Fibroblast of the conjunctiva (primary cell): Measurements from ENCODE around the gene OLFM4.
"Not testable (repeated sequence)": the region's sequence is repeated elsewhere in the genome, so short reads cannot be mapped to it uniquely, and the experiment has no call there.

Source experiments
- DNase-seq: peaks from one replicate; pipeline ENCODE4 v3.0.0-alpha.2; 2010; ENCODE audit warnings: low read depth

Gene OLFM4, protein sequence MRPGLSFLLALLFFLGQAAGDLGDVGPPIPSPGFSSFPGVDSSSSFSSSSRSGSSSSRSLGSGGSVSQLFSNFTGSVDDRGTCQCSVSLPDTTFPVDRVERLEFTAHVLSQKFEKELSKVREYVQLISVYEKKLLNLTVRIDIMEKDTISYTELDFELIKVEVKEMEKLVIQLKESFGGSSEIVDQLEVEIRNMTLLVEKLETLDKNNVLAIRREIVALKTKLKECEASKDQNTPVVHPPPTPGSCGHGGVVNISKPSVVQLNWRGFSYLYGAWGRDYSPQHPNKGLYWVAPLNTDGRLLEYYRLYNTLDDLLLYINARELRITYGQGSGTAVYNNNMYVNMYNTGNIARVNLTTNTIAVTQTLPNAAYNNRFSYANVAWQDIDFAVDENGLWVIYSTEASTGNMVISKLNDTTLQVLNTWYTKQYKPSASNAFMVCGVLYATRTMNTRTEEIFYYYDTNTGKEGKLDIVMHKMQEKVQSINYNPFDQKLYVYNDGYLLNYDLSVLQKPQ

DNA sequence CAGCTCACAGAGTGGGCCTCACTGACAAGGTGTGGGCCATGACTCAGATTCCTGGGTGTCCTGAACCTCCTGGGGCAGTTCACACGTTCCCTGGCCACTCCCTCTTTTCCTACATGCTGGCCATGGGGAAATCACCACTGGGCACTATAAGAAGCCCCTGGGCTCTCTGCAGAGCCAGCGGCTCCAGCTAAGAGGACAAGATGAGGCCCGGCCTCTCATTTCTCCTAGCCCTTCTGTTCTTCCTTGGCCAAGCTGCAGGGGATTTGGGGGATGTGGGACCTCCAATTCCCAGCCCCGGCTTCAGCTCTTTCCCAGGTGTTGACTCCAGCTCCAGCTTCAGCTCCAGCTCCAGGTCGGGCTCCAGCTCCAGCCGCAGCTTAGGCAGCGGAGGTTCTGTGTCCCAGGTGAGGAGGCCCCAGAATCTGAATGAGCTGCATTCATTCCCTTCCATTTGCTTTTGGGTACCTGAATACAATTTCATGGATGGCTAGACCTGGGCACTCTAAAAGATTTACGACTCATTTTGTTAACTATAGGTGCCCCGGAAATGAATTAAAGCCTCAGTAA, at the start of gene OLFM4:
Gene OLFM4 (plus strand): TSS at position 177 of the 567 bp plus-strand sequence. CDS start 24 bp downstream, at position 201.
- no peak for DNase-seq

DNA sequence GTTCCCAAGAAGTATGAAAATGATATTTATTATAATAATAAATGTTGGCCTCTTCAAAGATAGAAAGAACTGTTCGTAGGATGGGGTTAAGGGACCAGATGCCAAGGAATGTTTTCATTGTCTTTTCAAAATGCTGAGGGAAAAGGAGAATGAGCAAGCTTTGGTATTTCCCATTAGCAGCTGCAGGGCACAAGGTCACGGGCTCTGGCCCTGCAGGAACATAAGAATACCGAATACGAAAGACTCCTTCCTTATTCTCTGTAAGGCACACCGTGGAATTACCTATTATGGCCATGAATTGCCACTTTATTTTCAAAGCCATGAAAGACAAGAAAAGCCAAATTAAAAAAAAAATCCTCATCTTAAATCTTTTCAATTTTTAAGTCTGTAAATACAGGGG, 49.6 kb upstream of the OLFM4 start:
- DNase-seq: no peak

- DNase-seq: no peak
Measured at GRCh38 chr13:52980695-52981094, 47.9 kb upstream of the OLFM4 start.

GRCh38 chr13:52983836-52984235, 44.8 kb upstream of the OLFM4 start:
- DNase-seq: no peak

GRCh38 chr13:52984881-52985363, 43.7 kb upstream of the OLFM4 start:
- DNase-seq: no peak

DNA sequence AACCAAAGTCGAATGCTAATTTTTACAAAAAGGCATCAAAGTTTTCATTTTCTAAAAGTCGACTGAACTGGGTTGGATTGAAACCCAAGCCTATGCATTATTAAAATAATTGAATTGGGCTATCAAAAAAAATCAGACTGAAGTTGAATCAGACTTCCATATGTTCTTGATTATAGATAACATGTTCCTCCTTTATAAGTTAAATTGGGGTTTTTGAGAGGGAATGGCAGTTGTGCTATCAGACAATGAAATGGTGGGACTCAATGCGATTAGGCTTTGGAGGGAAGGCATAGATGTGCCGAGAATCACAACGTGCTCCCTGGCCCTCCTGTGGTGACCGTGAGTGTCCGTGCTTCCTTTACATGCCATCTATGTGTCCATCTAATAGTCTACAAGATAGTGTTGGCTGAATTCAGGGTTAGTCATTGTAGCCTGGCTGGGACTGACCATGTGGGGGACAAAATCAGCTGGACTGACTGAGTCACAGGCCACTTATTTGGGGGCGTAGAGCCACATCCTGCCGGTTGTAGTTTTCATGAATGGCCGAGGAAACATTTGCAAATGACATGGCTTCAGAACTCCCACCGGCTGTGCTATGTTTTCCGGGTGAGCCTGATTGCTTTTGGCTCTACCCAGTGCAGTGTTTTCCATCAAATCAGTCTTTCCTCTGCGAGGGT, 37.1 kb upstream of the OLFM4 start:
- no peak for DNase-seq

DNA sequence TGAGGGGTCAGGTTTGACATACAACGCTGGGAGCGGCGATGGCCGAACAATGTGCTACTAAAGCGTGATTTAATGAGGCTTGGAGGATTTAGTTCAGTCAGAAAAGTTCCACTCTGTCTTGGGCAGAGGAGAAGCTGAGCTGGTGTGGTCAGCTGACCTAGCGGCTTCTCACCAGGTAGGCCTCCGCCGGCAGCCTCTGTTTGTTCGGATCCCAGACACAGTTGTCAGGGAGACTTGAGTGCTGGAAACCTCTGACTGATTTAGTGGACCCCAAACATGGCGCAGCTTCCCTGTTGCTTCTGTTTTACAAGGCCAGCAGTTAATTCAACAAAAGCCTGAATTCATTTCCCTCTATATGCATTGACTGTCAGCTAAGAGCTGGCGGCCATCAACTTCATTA, 36.5 kb upstream of the OLFM4 start:
- no peak for DNase-seq

DNA sequence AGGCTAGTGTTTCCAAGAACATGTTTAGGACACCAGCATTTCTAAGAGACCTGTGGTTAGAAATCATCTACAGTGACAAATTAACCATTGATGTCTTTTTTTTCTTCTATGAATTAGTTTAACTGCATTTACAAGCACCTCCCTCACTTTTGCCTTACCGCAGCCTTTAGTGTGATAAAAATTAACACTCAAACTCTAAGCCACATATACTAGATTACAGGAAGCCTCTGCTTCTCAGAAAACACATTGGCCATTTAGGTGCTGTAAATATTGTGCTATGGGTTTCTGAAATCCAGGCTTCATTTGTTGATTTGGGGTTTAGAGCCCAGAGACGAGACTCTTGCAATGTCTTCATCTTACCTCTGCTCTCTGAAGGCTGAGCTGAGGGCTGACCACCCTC, 34.6 kb upstream of the OLFM4 start:
- no peak for DNase-seq

GRCh38 chr13:52994865-52995264, 33.7 kb upstream of the OLFM4 start:
- no peak for DNase-seq

DNA sequence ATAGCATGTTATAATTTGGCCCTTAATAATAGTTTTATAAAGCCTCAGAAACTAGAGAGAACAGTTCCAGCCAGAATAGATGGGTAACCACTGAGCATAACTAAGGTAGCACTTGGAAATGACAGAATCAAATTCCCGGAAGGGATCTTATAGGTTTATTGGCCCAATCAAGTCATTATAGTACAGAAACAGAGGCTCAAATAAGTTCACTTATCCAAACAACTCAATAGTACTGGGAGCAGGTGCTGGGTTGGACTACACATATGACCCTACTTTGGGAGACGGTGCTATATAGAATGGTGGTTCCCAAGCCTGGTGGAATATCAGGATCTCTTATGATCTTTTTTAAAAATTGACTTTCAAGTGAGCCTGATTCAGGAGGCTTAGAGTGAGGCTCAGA, 32.7 kb upstream of the OLFM4 start:
- no peak for DNase-seq

DNA sequence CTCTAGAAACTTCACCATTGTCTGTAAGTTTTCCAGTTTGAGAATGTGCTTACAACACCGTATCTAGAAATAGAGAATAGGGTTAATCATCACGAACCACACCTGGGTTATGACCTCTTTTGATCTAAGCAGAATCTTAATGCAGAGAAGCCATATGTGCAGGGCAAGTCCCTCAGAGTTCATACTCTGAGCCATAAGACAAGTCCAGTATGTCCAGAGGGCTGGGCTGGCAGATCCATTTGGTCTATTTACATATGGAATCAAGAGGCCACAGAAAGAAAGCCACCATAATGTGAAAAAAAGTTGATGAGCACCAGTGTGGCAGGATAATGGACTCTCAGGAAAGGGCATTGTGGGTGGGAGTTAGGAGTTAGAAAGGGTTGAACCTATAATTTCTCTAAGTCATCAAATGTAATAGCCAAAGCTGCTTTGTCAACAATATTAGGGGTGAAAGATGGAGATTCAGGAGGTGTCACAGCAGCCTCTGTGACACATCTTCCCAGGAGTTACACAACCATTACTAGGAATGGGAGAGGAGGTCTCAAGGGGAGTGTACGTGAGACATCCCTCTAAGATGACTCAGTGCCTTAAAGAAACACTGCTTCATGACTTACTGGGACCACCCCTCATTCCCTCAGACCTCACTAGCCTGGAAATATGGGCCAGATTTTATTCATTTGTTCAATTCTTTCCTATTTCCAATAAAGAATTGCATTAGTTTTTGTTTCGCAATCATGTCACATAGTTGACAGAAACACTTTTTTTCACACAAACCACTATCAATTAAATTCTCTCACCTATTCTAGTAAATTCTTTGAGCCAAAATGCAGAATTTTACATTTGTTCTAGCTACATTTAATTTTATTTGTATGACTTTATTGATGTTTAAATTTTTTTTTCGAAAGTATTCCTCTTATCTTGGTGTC, 30.4 kb upstream of the OLFM4 start:
- DNase-seq: no peak

GRCh38 chr13:52999093-52999696, 29.4 kb upstream of the OLFM4 start:
- DNase-seq: no peak

DNA sequence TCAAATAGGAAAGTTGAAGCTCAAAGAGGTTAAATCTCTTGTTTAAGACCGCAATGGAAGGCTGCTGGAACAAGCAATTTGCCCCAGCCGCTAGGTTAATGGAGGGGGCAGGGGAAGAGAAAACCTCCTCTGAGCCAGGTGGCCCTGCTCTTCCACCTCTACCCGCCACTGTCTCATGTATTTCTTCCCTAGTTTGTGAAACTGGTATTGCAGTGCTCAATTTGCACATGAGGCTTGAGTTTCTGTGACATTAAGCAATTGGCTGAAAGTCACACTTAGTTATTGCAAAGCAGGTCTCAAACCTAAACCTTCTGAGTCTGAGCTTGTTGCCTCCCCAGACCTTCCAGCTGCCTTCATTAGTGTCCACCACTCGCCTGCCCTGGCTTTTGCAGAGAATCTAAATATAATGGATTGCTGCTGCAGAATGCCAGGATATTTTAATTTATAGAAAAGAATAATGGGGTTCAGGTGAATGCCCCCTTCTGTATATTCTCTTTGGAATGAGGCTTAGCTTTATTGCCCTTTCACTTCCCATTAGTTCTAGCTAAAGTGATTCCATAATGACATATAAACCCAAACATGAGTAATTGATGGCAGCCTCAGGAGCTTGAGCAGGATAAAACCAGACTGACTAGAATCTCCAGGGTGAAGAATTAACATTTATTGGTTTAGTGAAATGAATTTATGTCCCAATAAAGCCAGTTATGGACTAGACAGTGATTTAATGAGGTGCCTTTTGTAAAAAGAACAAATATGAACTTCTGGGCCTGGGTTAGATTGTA, 27.0 kb upstream of the OLFM4 start:
- no peak for DNase-seq

GRCh38 chr13:53004573-53004972, 24.0 kb upstream of the OLFM4 start:
- DNase-seq: no peak

- DNase-seq: no peak
Measured at GRCh38 chr13:53005626-53006025, 23.0 kb upstream of the OLFM4 start.

GRCh38 chr13:53007872-53008271, 20.7 kb upstream of the OLFM4 start:
- DNase-seq: no peak

- no peak for DNase-seq
Measured at GRCh38 chr13:53010374-53011105, 18.1 kb upstream of the OLFM4 start.

DNA sequence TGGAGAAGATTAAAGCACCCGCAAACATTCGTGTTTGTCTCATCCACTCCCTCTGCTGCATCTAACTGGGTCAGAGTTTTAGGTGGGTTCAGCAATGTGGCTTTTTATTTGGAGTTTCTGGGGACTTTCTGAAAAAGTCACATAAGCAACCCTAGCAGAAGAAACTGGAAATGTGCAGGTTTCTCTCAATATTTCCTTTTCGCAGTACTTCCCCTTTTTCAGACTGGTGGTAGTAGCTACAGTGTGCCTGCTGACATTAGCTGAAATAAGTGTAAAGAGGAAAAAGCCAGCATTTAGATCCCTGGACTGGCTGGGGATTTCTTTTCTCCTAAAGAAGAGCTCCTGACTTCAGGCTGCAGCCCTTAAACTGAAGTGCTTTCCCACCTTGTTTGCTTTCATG, 15.9 kb upstream of the OLFM4 start:
- DNase-seq: no peak

DNA sequence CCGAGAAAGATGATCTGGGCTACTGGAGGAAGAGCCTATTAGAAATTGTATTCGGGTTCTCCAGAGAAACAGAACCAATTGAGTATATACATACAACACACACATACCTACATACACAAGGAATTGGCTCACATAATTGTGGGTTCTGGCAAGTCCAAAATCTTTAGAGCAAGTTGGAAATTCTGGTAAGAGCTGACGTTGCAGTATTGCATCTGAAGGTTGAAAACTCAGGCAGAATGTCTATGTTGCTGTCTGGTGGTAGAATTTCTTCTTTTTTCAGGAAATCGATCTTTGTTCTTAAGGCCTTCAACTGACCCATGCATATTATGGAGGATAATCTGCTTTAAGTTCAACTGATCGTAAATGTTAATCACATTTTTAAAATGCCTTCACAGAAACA, 15.5 kb upstream of the OLFM4 start:
- DNase-seq: no peak

DNA sequence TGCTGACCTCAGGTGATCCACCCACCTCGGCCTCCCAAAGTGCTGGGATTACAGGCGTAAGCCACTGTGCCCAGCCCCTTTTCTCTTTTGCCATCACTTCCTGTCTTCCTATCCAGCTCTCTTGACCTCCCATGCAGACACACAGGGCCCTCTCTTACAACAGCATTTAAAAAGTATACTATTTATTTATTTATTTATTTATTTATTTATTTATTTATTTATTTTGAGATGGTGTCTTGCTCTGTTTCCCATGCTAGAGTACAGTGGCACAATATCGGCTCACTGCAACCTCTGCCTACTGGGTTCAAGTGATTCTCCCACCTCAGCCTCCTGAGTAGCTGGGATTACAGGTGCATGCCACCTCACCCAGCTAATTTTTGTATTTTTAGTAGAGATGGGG, 14.6 kb upstream of the OLFM4 start:
- not testable (repeated sequence) for DNase-seq
